Activated CD4-positive, alpha-beta T cell treated with anti-CD3 and anti-CD28 coated beads, Interleukin-2, amount 50 U/mL, for 1 hour (primary cell): ENCODE results near the gene IGF1R.
"Not testable (repeated sequence)": the region's sequence is repeated elsewhere in the genome, so short reads cannot be mapped to it uniquely, and the experiment has no call there.

ENCODE experiments used
- DNase-seq: peaks from one replicate; pipeline ENCODE4 v3.0.0-alpha.2; 2020

The IGF1R gene

GRCh38 chr15:98953968-98954367 is 305.6 kb downstream of the IGF1R start:
- DNase-seq: no peak

- no peak for DNase-seq
Observed at GRCh38 chr15:98954411-98954810, 306.1 kb downstream of the IGF1R start.

DNA sequence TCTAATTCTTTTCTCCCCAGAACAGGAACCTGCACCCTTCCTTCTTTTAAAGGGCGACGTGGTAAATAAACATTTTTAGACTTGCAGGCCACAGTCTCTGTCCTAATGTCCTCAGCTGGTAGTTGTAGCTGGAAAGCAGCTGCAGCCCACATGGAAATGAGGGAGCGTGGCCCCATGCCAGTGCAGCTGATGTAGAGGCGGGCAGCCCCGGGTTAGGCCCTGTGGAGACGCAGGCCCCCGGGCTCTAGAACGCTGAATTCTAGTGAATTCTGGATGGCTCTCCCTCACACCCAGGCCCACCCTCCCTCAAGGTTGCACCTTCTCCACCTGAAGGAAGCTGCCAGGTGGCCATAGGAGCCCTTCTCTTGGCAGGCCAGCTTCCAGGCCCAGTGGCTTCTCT is 307.0 kb downstream of the IGF1R start:
- no peak for DNase-seq

GRCh38 chr15:98955961-98956723 is 307.8 kb downstream of the IGF1R start:
- DNase-seq: no peak

GRCh38 chr15:98956796-98957553 is 308.6 kb downstream of the IGF1R start:
- DNase-seq: no peak

- no peak for DNase-seq
Observed at GRCh38 chr15:98957655-98958054, 309.3 kb downstream of the IGF1R start.

- DNase-seq: no peak
Observed at GRCh38 chr15:98958076-98958475, 309.7 kb downstream of the IGF1R start.

- DNase-seq: no peak
Observed at GRCh38 chr15:98958918-98959639, 310.7 kb downstream of the IGF1R start.

GRCh38 chr15:98959640-98960007 is 311.3 kb downstream of the IGF1R start:
- DNase-seq: no peak

GRCh38 chr15:98960555-98961050 is 312.3 kb downstream of the IGF1R start:
- DNase-seq: no peak

- DNase-seq: no peak
Observed at GRCh38 chr15:98963444-98963843, 315.1 kb downstream of the IGF1R start.

- DNase-seq: no peak
Observed at GRCh38 chr15:98964466-98965133, 316.3 kb downstream of the IGF1R start.

DNA sequence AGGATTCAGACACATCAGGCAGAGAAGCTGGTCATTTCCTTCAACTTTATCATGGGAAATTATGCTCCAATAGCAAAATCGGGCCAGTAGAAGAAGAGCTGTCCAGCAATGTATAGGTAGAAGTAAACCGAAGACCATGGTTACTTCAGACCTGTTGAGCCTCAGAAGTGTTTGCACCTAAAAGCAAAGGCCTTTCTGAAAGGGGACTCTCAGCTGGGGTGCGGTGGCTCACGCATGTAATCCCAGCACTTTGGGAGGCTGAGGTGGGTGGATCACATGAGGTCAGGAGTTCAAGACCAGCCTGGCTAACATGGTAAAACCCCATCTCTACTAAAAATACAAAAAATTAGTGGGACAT is 316.8 kb downstream of the IGF1R start:
- not testable (repeated sequence) for DNase-seq

DNA sequence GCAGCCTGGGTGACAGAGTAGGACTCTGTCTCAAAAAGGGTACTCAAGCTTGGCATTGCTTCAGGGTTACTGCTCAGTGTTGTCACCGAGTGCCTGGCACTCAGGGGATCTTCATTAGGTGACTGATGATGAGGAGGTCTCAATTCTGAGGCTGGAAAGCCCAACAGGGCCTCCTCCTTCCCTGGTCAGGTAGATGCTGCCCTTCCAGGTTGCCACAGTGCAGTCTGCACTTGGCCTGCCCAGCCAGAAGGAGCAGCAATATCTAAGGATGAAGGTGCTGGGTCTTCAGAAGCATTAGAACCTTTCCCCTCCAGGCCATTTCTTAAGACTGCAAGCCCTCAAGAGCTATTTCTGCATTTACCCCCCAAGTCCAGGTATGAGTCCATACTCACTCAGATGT is 317.3 kb downstream of the IGF1R start:
- no peak for DNase-seq

DNA sequence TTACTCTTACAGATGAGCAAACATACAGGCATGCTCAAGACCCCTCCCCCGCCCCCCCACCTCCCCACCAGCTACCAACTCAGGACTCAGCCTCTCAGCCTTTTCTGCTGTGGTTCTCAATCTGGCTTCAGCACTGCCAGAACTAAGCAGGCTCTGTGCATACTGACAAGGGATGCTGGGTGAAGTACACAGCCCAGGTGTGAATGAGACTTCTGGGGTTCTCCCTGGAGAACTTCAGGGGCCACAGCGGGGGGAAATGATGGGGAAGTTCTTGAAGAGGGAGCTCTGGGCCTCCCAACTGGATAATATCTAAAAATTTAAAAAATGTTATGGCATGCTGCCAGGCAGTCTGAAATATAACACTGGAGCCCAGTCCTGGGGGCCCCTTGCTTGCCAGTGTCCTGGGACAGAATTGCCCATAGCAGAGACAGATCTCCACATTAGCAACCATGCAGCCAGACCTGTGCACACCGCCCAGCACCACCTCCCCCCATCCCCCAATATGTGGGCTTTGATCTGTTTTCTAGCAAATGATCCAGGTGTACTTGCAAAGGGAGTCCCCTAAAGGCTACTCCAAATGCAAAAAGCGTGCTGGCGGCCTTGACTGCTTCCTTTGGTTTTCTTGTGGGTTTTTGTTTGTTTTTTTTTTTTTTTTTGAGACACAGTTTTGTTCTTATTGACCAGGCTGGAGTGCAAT is 317.9 kb downstream of the IGF1R start:
- DNase-seq: no peak

DNA sequence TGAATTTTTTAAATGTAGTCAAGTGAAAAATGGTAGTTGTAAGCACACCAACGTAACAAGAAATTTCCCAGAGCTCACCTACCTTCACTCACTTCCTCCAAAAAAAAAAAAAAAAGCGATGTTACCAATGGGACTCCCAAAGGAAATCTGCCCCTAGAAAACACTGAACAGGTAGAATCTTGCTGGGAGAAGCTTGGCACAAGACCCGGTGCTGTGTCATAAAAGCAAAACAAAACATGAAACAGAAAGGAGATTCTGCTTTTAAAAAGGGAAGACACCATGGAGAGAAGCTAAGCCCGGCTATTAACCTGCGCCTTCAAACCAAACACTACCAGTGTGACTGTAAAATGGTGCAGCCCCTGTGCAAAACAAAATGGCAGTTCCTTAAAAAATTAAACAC is 318.8 kb downstream of the IGF1R start:
- no peak for DNase-seq

- no peak for DNase-seq
Observed at GRCh38 chr15:98967916-98968315, 319.6 kb downstream of the IGF1R start.

DNA sequence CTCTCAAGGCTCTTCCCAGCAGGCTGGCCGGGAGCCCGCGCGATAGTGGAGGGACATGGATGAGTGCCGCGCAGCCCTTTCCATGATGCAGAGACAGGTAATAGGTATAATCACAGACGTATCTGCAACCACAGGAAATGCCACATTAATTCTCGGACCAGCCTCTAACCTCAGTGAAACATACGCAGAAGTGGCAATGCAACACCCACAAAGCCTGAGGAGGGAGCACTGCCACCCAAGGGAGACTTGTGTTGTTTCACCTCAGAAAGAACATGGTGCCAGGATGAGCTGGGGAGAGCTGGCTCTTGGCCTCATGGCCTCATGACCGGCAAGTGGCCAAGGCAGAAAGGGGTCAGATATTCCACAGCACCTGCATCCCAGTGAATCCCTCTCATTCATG is 320.2 kb downstream of the IGF1R start:
- DNase-seq: no peak

GRCh38 chr15:98969126-98969735 is 320.9 kb downstream of the IGF1R start:
- DNase-seq: no peak

- no peak for DNase-seq
Observed at GRCh38 chr15:98970799-98971198, 322.5 kb downstream of the IGF1R start.

DNA sequence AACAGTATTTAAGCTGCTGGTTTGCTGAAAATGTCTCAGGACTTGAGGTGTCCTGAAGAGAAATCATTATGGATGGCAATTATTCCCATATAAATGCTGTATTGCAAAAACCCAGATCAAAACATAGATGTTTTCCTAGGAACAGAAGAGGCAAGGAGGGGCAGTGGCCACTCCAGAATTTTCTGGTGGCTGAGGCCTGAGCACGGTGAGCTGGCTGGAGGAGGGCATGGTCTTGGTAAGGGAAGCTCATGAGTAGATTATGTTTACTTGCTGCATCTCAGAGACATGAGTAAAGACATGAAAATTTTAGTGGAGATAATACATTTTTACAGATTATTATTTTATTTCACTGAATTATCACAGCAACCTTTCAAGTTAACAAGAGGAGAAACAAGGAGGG is 328.2 kb downstream of the IGF1R start:
- no peak for DNase-seq

DNA sequence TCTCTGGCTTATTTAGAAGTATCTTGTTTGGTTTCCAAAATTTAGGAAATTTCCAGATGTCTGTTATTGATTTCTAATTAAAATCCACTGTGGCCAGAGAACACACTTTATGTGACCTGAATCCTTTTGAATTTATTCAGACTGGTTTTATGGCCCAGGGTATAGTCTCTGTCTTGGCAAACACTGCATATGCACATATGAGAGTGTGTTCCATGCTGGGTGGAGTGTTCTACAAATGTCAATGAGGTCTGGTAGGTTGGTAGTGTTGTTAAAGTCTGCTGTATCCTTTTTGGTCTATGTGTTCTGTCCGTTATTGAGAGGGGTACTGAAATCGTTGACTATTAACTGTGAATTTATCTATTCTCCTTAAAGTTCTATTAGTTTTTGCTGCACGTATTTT is 329.1 kb downstream of the IGF1R start:
- no peak for DNase-seq
